Measurements from ENCODE around the gene ATP1A3. TPM values are rescaled to one million over a fixed set of nuclear protein-coding genes. Genes with fewer than 3 reads are reported as not detected.
"Not testable (repeated sequence)": the region's sequence is repeated elsewhere in the genome, so short reads cannot be mapped to it uniquely, and the experiment has no call there.

Gene ATP1A3
- total RNA-seq, 1 donor from 2014 or later: 242 TPM

DNA sequence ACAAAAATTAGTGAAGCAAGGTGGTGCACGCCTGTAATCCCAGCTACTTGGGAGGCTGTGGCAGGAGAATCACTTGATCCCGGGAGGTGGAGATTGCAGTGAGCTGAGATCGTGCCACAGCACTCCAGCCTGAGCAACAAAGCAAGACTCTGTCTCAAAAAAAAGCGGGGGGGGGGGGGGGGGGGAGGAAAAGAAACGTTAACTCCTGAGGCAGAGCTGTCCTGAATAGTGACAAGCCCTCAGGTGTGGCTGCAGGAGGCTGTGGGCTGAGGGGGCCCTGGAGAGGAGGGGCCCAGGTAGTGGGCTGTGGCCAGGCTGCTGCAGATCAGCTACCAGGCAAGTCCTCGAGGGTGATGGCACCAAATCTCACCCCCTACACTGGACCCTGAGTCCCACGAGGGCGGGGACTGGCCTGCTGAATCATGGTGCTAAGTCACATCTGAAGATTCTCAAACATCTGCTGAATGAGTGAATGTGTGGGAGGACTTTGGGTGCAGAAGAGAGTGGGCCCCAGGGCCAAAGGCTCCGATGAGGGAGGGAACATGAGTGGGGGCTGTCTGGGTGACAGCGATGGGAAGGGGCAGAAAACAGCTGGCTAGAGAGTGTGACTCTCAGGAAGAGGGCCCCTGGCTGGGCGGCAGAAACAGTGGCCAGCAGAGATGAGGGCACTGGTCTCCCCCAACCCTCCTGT lies 24.6 kb upstream of the ATP1A3 start:
- intact Hi-C loops (cut with DNase I): no loop called here
- no peak for DNase-seq (ENCODE audit: low spot score)

DNA sequence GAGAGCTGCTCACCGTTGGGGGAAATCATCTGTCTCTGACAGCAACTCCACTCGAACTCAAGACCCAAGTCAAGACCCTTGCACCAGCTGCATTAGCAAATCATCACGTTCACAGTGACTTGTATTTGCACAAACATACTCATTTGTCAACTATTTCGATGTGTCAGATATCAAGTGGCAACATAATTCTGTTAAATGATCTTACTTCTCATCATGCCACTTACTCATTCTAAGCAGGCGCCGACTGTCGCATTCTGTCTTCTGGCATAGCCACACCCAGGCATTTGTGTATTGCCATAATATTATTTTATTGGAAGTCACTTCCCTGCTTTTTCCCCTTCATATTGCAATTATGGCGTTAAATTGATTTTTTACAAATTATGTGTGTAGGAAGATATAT lies 23.0 kb upstream of the ATP1A3 start:
- no peak for DNase-seq (ENCODE audit: low spot score)
- intact Hi-C loops (cut with DNase I): no loop called here

DNA sequence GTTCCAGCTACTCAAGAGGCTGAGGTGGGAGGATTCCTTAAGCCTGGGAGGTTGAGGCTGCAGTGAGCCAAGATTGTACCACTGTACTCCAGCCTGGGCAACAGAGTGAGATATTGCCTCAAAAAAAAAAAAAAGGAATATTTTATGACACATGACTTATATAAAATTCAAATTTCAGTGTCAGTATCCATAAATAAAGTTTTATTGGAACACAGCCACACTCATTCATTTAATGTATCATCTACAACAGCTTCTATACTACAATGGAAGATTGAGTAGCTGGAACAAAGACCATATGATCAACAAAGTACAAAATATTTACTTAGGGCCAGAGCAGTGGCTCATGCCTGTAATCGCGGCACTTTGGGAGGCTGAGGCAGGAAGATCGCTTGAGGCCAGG lies 18.7 kb upstream of the ATP1A3 start:
- DNase-seq (ENCODE audit: low spot score); intact Hi-C loops (cut with DNase I): not testable (repeated sequence)

DNA sequence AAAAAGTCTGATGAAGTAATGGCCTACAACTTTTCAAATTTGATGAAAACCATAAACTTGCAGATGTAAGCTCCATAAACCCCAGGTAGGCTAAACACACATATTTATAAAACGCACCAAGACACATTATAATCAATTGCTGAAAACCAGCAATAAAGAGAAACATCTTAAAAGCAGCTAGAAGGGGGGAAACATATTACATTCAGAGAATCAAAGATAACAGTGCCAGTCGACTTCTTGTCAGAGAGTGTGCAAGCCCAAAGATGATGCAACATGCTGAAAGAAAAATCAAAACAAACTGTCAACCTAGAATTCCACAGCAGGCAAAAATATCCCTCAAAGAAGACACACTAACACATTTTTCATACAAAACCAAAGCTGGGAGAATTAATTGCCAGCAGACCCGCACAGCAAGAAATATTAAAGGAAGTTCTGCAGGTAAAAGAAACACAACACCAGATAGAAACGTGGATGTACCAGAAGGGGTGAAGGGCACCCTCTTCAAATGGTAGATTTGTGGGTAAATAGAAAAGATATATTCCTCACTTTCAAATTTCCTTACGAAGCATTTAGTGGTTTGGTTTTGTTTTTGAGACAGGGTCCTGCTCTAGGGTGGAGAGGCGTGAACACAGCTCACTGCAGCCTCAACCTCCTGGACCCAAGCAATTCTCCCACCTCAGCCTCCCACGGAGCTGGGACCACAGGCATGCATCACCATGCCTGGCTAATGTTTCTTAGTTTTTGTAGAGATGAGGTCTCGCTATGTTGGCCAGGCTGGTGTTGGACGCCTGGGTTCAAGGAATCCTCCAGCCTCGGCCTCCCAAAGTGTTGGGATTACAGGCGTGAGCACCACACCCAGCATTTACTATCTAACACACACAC lies 16.5 kb upstream of the ATP1A3 start:
- no peak for DNase-seq (ENCODE audit: low spot score)
- intact Hi-C loops (cut with DNase I): no loop called here

DNA sequence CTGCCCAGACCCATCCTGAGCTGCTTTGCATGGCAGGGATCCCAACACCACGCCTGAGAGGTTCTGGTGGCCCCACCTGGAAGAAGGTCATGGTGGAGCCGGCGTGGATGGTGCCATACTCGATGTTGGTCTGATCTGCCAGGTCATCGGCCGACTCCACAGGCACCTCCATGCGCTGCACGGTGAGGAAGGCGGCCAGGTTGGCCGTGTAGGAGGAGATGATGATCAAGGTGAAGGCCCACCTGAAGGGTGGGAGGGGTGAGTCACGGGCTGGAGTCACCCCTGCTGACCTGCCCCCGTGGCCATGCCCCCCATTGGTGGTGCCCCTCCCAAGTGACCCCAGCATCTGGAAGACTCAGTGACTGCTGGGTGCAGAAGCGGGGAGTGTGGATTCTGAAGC lies 12.5 kb upstream of the ATP1A3 start:
- no peak for DNase-seq (ENCODE audit: low spot score)
- intact Hi-C loops (cut with DNase I): no loop called here

DNA sequence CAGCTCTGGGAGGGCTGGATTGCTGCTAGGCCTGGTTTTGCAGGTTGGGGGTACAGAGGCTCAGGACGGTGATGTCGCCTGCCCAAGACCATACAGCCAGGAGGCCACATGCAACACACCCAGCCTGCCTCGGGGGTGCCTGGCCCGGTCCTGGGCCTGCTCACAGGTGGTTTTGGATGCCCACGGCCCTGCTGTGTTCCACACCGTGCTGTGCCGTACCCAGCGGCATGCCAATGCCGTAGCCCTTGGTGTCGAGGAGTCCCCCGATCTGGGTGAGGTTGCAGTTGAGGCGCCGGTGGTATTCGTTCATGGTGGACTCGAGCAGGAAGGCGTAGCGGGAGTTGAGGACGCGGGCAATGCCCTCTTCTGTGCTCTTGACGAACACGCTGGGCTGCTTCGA lies 11.5 kb upstream of the ATP1A3 start:
- no peak for DNase-seq (ENCODE audit: low spot score)
- intact Hi-C loops (cut with DNase I): no loop called here

DNA sequence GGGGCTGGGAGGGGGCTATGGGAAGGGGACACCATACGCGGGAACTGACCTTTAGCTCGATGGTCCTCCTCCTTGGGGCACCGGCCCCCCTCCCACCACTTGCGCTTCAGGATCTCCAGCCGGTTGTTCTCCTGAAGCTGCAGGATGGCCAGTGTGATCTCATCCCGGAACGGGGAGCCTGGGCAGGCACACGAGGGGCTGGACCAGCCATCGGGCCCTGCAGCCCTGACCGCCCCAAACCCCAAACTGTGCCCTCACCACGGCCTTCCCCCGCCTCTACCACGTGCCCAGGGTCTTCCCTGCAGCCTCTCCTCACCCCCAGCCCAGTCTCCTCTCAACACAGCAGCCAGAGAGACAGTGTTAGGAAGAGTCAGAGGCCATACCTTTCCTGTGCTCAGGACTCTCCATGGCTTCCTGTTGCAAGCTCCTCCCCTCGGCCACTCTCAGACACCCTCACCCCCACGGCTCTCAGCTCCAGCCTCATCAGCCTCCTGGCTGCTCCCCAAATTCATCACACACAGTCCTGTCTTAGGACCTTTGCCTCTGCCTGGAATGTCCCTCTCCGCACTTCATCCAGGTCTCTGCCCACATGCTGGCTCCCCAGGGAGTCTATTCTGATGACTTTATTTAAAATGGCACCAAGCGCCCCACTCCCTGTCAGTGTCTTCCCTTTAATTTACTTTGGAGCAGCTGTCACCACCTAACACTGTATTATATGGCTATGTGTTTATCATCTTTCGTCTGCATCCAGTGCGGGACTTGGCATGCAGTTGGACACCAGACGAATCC lies 9.7 kb upstream of the ATP1A3 start:
- no peak for DNase-seq (ENCODE audit: low spot score)
- intact Hi-C loops (cut with DNase I): no loop called here

DNA sequence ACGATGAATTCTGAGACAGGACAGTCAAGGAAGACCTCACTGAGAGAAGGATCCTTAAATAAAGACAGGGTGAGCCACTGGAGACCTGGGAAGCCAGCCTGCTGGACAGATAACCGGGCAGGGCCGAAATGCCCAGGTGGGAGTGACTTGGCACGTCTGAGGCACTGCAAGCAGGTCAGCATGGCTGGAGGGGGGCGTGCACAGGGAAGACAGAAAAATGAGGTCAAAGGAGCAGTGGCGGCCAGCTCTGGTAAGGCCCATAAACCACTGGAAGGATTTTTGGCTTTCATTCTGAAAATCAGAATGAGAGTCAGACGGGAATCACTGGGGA lies 5.8 kb upstream of the ATP1A3 start:
- no peak for DNase-seq (ENCODE audit: low spot score)
- intact Hi-C loops (cut with DNase I): loop anchor here (5.0 kb wide), 1 partner anchor 77 kb away; the partner anchor contains the start of gene ZNF574

DNA sequence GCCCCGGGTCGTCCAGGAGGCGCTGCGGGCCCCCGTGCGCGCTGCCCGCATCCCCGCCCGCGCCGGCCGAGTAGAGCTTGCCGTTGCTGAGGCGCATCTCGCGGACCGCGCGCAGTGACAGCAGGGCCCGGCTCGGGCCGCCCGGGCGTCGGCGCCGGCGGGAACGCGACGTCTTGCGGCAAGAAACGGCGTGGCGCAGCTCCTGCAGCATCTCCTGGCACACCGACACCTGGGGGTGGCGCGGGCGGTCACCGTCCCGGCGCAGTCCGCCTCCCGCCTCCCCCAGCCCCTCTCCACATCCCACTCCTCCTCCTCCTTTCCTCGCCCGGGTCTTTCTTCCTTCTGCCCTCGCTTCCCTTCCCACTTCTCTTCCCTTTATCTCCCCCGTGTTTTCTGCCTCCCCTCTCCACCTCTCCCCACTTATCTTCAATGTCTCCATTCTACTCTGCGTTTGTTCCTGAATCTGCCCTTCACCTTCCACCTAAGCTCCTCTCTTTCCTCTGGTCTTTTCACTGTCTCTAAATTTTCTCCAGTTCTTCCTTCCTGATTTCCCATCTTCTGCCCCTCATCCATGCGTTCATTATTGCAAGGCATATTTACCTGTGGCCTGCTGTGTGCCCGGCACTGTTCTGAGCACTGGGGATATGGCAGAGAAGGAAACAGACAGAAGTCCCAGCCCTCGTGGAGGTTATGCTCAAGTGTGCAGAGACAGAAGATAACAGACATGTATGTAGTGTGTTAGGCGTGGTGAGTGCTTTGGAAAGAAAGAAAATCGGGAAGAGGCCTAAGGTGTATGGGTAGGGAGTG lies 5.2 kb upstream of the ATP1A3 start:
- intact Hi-C loops (cut with DNase I): loop anchor here (5.0 kb wide), 1 partner anchor 78 kb away; the partner anchor contains the start of gene ZNF574
- DNase-seq (ENCODE audit: low spot score): no peak

DNA sequence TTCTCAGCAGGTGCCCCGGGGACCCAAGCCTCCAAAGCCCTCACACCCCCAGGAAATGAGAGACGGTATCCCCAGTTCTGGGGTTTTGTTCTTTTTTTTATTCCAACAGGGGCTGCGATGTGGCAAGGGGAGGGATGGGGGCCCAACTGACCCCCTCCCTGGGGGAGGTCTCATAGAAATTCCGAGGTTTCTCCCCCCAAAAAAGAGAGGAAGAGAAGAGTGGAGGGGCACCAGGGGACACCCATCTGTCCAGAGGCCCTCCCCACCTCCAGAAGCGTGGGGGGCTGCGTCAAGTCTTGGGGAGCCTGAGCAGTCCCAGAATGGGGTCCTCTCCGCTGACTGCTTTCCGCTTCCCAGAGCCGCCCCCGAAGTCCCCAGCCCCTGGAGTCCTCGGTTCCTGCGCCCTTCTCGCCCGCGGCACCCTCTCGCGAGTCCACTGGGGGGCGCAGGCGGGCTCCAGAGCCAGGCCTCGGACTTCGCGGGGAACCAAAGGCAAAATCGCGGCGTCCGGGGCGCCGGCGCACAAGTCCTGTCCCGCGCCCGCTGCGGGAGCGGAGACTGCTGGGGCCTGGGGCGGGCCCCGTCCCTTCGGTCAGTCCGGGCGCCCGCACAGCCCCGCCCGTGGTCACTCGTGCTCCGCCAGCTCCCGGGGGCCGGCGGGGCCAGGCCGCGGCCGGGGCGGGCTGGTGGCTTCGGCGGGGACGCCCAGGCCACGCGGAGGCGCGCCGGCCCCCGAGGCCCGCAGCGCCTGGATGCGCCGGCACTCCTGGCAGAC lies 4.4 kb upstream of the ATP1A3 start:
- no peak for DNase-seq (ENCODE audit: low spot score)
- intact Hi-C loops (cut with DNase I): loop anchor here (5.0 kb wide), 1 partner anchor 79 kb away; the partner anchor contains the start of gene ZNF574

DNA sequence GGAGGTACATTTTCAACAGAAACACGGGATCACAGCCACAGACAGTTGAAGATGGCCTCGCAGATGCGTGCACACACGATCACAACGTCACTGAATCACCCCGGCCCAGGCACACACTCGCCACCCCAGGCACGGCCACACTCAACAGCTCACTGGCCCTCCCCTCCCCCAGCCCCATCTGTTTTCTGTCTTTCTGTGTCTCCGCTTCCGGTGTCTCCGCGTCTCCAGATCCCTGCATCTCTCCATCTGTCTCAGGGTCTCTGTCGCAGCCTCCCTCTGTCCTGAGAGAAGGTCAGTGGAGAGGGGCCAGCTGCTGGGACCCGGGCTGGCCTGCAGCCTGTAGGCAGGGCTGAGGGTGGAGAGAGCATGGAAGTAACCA lies 3.8 kb upstream of the ATP1A3 start:
- intact Hi-C loops (cut with DNase I): loop anchor here (2.0 to 5.0 kb wide), 2 partner anchors 39 to 79 kb away; partner anchors contain the start of gene ZNF574
- DNase-seq (ENCODE audit: low spot score): no peak

DNA sequence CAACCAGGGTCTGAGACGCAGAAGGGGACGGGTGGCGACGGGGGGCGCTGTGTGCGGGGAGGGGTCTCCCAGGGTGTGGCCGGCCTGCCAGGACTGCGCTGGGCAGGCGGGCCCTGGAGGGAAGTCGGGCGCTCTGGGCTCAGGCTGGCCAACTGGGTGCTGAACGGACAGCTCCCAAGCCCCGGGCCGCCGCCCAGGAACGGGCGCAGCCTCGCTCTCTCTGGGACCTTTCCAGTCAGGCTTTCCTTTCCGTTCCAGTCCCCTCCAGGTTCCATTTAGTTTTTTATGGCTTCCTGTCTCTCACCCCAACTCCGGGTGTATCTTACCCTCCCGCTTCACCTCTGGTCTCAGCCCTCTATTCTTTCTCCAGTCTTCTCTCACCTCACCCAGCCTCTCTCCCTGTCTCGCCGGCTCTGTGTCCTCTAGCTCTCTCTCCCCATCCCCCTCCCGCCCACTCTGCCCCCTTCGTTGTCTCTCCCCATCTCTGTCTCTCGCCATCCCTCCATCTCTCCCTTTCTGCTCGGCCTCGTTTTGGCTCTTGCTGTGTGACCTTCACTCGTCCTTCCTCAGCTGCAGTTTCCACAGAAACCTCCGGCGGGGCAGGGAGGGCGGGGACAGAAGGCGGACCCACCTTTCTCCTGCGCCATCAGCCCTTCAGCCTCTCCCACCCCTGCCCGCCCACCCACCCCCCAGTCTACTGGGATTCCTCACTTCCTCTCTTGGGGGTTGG lies 3.3 kb upstream of the ATP1A3 start:
- intact Hi-C loops (cut with DNase I): loop anchor here (2.0 to 5.0 kb wide), 2 partner anchors 40 to 80 kb away; partner anchors contain the start of gene ZNF574
- no peak for DNase-seq (ENCODE audit: low spot score)

DNA sequence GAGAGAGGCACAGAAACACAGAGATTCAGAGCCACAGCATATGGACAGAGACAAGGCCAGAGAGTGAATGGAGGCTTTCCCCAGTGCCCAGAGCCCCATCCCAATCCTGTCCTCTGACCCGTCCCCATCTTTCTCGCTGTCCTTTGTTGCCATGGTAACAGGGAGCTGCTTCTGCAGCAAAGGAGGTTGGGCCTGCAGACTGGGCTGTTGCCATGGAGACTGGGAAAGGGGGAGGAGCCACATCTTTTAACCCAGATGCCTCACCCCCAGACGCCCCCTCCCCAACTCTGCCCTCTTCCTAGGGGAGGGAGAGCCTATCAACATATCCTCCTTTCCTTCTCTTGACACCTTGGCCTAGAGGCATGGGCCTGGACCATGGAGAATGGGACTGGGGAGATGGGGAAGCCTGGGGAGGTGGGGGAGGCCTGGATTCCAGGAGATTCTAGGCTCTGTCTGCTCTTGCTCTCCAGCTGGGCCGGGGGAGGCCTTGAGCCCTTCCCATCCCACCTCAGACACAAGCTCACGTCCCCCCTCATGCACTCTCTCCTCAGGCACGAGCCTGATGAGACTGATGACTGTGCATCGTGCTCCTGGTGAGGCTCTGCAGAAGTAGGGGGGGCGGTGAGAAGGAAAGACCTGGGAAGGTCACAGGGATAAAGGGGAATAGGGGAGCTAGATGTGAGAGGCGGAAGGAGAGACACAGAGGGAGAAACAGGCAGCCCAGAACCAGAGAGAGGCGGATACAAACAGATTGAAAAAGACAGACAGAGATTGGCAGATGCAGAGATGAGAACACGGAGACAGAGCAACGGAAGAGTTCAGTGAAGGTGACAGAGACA lies 2.1 kb upstream of the ATP1A3 start:
- intact Hi-C loops (cut with DNase I): loop anchor here (2.0 to 5.0 kb wide), 2 partner anchors 41 to 81 kb away; partner anchors contain the start of gene ZNF574
- no peak for DNase-seq (ENCODE audit: low spot score)

DNA sequence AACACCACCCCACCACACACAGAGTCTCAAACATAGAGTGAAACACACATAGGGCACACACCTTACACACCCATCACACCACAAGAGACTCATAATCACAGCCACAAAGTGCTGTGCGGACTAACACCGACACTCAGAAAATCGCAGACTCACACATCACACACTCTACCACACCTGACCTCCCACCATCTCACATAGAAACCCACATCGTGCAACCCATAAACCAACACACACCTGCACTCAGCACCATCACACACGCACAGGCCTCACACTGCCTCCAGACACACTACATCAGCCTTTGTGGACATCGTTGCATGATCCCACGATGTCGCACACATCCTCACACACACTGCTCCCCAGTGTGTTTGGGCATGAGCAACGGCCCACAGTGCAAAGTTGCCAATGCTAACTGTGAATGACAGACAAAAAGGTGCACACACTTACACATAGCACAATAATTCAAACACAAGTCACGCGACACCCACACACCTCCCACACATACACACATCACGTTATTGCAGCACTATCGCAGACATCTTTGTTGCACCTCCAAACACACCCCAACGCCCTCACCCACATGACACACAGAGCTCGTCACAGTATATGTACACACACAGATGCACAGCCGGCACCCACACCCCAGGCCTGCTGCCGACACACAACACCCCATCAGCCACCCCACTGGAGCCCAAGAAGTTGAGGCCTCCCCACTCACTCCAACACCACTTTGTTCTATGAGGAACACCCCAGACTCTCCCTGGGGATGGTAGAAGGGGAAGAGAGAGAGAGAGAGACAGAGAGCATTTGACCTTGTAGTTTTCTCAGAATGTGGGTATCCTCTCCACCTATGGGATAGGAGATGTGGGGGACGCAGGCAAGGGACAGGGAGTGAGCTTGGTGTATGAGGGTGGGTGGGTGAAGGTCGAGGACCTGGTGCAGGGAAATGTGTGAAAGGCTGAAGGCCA lies 1.2 kb upstream of the ATP1A3 start:
- intact Hi-C loops (cut with DNase I): loop anchor here (5.0 kb wide), 1 partner anchor 82 kb away; the partner anchor contains the start of gene ZNF574
- no peak for DNase-seq (ENCODE audit: low spot score)

DNA sequence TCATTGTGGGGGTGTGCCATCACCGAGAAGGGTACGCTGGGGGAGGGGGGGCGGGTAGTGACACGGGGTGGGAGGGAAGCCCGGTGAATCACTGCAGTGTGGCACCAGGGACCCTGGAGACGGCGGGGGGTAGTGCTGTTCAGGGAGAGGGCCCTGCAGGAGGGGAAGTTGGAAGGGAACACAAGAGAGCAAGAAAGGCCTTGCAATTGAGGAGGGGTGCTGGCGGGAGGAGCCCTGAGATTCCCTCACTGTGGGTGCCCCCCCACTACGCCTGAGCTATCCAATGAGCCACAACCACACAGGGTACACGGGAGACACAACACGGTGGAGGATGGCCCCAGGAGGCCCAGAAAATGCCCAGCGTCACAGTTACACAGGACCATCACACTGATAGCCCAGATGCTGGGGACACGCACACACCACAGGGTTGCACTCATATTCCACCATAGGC lies 516 bp upstream of the ATP1A3 start:
- no peak for DNase-seq (ENCODE audit: low spot score)
- intact Hi-C loops (cut with DNase I): no loop called here

Measured in cardiac septum (tissue), 1 donor.